Measurements from ENCODE around the gene INA.

Gene INA

GRCh38 chr10:103232131-103232673, 44.7 kb upstream of the INA start:
- H3K9me2 ChIP-seq (replicated peaks; ENCODE audit: low read depth, low read length): no peaks in the 10 kb centered on the region
- no peak overlapping the region for H3K4me3 ChIP-seq (ENCODE audit: low read length, poor library complexity, severe bottlenecking)
- H3K9ac ChIP-seq (ENCODE audit: low read depth, low read length, poor library complexity, severe bottlenecking): no peak overlapping the region
- no peaks in the 10 kb centered on the region for H3K27me3 ChIP-seq (ENCODE audit: insufficient read depth, low read length, poor library complexity, severe bottlenecking)
- H3K36me3 ChIP-seq (ENCODE audit: insufficient read depth, low read length): no peaks in the 10 kb centered on the region
- no peaks in the 10 kb centered on the region for H3K79me2 ChIP-seq (ENCODE audit: insufficient read depth, low read length)
- H4K20me1 ChIP-seq (ENCODE audit: insufficient read depth, low read length, poor library complexity, severe bottlenecking): no peaks in the 10 kb centered on the region
- H3K9me3 ChIP-seq (ENCODE audit: insufficient read depth, low read depth, low read length): no peaks in the 10 kb centered on the region
- no peak overlapping the region for H3K4me2 ChIP-seq (ENCODE audit: low read depth, low read length, poor library complexity, severe bottlenecking)
- TF ChIP-seq CTCF (conservative IDR thresholded peaks at IDR 0.05; ENCODE audit: low read length) (no peak), EZH2phosphoT487 (IDR thresholded peaks at IDR 0.05; ENCODE audit: borderline replicate concordance) (no peak)
- no peaks in the 10 kb centered on the region for H3K4me1 ChIP-seq (ENCODE audit: insufficient read depth, low read length, poor library complexity, severe bottlenecking)
- no peaks in the 10 kb centered on the region for H3F3A ChIP-seq (ENCODE audit: low read depth)
- no peak overlapping the region for H2AFZ ChIP-seq (ENCODE audit: low read length)

DNA sequence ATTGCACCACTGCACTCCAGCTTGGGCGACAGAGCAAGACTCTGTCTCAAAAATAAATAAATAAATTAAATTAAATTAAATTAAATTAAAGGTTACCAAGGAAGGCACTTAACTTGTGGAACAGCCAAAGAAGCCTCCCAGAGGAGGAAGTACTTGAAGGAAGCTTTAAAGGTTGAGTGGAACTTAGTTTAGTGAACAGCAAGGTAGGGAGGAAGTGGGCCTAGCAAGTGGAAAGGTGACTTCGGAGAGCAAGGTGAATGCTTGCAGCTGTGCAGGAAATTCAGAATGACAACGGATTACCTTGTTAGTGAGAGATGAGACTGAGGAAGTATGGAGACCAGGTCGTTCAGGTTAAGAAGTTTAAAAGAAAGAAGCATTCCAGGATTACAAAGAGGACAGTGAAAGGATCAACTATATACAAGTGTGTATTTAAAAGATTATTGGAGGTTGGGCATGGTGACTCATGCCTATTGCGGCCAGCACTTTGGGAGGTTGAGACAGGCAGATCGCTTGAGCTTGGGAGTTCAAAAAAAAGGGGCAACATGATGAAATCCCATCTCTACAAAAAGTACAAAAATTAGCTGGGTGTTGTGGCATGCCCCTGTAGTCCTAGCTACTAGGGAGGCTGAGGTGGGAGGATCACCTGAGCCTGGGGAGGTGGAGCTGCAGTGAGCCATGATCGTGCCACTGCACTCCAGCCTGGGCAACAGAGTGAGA, 44.0 kb upstream of the INA start:
- Histone ChIP-seq H3K9me2 (replicated peaks; ENCODE audit: low read depth, low read length) (no peaks in the 10 kb centered on the region), H3K4me2 (ENCODE audit: low read depth, low read length, poor library complexity, severe bottlenecking) (no peak overlapping the region), H3K36me3 (ENCODE audit: insufficient read depth, low read length) (no peaks in the 10 kb centered on the region), H4K20me1 (ENCODE audit: insufficient read depth, low read length, poor library complexity, severe bottlenecking) (no peaks in the 10 kb centered on the region), H3K4me1 (ENCODE audit: insufficient read depth, low read length, poor library complexity, severe bottlenecking) (no peaks in the 10 kb centered on the region), H3K9me3 (ENCODE audit: insufficient read depth, low read depth, low read length) (no peaks in the 10 kb centered on the region), H3K79me2 (ENCODE audit: insufficient read depth, low read length) (no peaks in the 10 kb centered on the region), H3K9ac (ENCODE audit: low read depth, low read length, poor library complexity, severe bottlenecking) (no peak overlapping the region), H3K4me3 (ENCODE audit: low read length, poor library complexity, severe bottlenecking) (no peak overlapping the region), H3F3A (ENCODE audit: low read depth) (no peaks in the 10 kb centered on the region), H3K27me3 (ENCODE audit: insufficient read depth, low read length, poor library complexity, severe bottlenecking) (no peaks in the 10 kb centered on the region), H2AFZ (ENCODE audit: low read length) (no peak overlapping the region)
- no peak for TF ChIP-seq CTCF (conservative IDR thresholded peaks at IDR 0.05; ENCODE audit: low read length)
- TF ChIP-seq EZH2phosphoT487 (IDR thresholded peaks at IDR 0.05; ENCODE audit: borderline replicate concordance): no peak

- no peaks in the 10 kb centered on the region for H4K20me1 ChIP-seq (ENCODE audit: insufficient read depth, low read length, poor library complexity, severe bottlenecking)
- no peaks in the 10 kb centered on the region for H3F3A ChIP-seq (ENCODE audit: low read depth)
- TF ChIP-seq EZH2phosphoT487 (IDR thresholded peaks at IDR 0.05; ENCODE audit: borderline replicate concordance) (no peak), CTCF (conservative IDR thresholded peaks at IDR 0.05; ENCODE audit: low read length) (no peak)
- no peak overlapping the region for H3K4me2 ChIP-seq (ENCODE audit: low read depth, low read length, poor library complexity, severe bottlenecking)
- H3K4me1 ChIP-seq (ENCODE audit: insufficient read depth, low read length, poor library complexity, severe bottlenecking): peaks cover 8% of the 10 kb centered on the region
- no peaks in the 10 kb centered on the region for H3K27me3 ChIP-seq (ENCODE audit: insufficient read depth, low read length, poor library complexity, severe bottlenecking)
- no peaks in the 10 kb centered on the region for H3K9me2 ChIP-seq (replicated peaks; ENCODE audit: low read depth, low read length)
- H3K9ac ChIP-seq (ENCODE audit: low read depth, low read length, poor library complexity, severe bottlenecking): no peak overlapping the region
- H2AFZ ChIP-seq (ENCODE audit: low read length): no peak overlapping the region
- no peaks in the 10 kb centered on the region for H3K79me2 ChIP-seq (ENCODE audit: insufficient read depth, low read length)
- H3K4me3 ChIP-seq (ENCODE audit: low read length, poor library complexity, severe bottlenecking): no peak overlapping the region
- no peaks in the 10 kb centered on the region for H3K9me3 ChIP-seq (ENCODE audit: insufficient read depth, low read depth, low read length)
- no peaks in the 10 kb centered on the region for H3K36me3 ChIP-seq (ENCODE audit: insufficient read depth, low read length)
Observed at GRCh38 chr10:103235775-103236174, 41.2 kb upstream of the INA start.

All from Loucy (cell line).